Mammary epithelial cell (primary cell): ENCODE measurements around the gene UGT2B17.

ENCODE experiments used
- CTCF ChIP-seq, 2 donors: IDR thresholded peaks in 1 of 2; conservative IDR thresholded peaks in 1 of 2; 2 replicates each; pipeline ENCODE4 v1.5.1; 2011 to 2012; ENCODE audit warnings: inconsistent platforms in 2 of 2, low read length in 2 of 2, mild to moderate bottlenecking in 2 of 2, control low read depth in 1 of 2, low read depth in 1 of 2; ENCODE audit not compliant: insufficient read depth in 1 of 2; ENCODE audit errors: extremely low read depth in 1 of 2
- EZH2 ChIP-seq: IDR thresholded peaks from 2 replicates; pipeline ENCODE4 v1.6.1; 2012; ENCODE audit warnings: low read length, inconsistent platforms, borderline replicate concordance

- TF ChIP-seq CTCF (conservative IDR thresholded peaks at IDR 0.05 in 1 of 2, IDR thresholded peaks at IDR 0.05 in 1 of 2; ENCODE audit: extremely low read depth in 1 of 2, insufficient read depth in 1 of 2, low read depth in 1 of 2, low read length in 2 of 2) = no peak
- TF ChIP-seq EZH2 = no peak
Measured at GRCh38 chr4:68599150-68599549, 23.0 kb upstream of the UGT2B17 start.
